SU-DHL-6 (cell line): ENCODE data around the gene SYNE4.

ENCODE experiments used
- EZH2phosphoT487 ChIP-seq: fragments of 200-600 bp; sonication (generic), shearing (Covaris generic); conservative IDR thresholded peaks from 2 replicates; pipeline ENCODE4 v1.6.1; 2018; ENCODE audit warnings: mild to moderate bottlenecking, antibody characterized with exemption, low read length, moderate library complexity, mixed read lengths
- TF ChIP-seq, protein P1 (sequence below): fragments of 200-600 bp; sonication (generic); IDR thresholded peaks from one replicate; pipeline ENCODE4 v1.5.1; 2017; ENCODE audit warnings: antibody characterized with exemption, mild to moderate bottlenecking, low read length, moderate library complexity; ENCODE audit not compliant: insufficient read depth, poor library complexity, severe bottlenecking

- TF ChIP-seq, protein P1, sequence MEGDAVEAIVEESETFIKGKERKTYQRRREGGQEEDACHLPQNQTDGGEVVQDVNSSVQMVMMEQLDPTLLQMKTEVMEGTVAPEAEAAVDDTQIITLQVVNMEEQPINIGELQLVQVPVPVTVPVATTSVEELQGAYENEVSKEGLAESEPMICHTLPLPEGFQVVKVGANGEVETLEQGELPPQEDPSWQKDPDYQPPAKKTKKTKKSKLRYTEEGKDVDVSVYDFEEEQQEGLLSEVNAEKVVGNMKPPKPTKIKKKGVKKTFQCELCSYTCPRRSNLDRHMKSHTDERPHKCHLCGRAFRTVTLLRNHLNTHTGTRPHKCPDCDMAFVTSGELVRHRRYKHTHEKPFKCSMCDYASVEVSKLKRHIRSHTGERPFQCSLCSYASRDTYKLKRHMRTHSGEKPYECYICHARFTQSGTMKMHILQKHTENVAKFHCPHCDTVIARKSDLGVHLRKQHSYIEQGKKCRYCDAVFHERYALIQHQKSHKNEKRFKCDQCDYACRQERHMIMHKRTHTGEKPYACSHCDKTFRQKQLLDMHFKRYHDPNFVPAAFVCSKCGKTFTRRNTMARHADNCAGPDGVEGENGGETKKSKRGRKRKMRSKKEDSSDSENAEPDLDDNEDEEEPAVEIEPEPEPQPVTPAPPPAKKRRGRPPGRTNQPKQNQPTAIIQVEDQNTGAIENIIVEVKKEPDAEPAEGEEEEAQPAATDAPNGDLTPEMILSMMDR, result no peak
- no peak for TF ChIP-seq EZH2phosphoT487
Measured at GRCh38 chr19:36008336-36008978, at the start of gene SYNE4.
